Thyroid gland (tissue), 4 donors: Measurements from ENCODE around the gene GABRR1. TPM values are rescaled to one million over a fixed set of nuclear protein-coding genes. Genes with fewer than 3 reads are reported as not detected.

Experiments
- DNase-seq, 2 donors: peaks; one replicate each; pipeline ENCODE4 v3.0.0-alpha.2; 2019
- H3K27ac ChIP-seq, 3 donors: fragments of 200-600 bp; sonication (generic); 1 replicate in 2 of 3; 2 replicates in 1 of 3; pipeline ENCODE4 v1.5.1; 2016 to 2019; ENCODE audit warnings: mild to moderate bottlenecking in 1 of 3, moderate library complexity in 1 of 3
- H3K27me3 ChIP-seq: fragments of 200-600 bp; sonication (generic); one replicate; pipeline ENCODE4 v1.5.1; 2019
- H3K36me3 ChIP-seq, 2 donors: fragments of 200-600 bp; sonication (generic); one replicate each; pipeline ENCODE4 v1.5.1; 2016 to 2019
- H3K4me1 ChIP-seq, 2 donors: fragments of 200-600 bp; sonication (generic); one replicate each; pipeline ENCODE4 v1.5.1; 2017 to 2019
- H3K4me3 ChIP-seq, 3 donors: fragments of 200-600 bp; sonication (generic); replicated peaks in 1 of 3; 1 replicate in 2 of 3; 2 replicates in 1 of 3; pipeline ENCODE4 v1.5.1; 2016; ENCODE audit warnings: mild to moderate bottlenecking in 1 of 3
- H3K9me3 ChIP-seq: fragments of 200-600 bp; sonication (generic); one replicate; pipeline ENCODE4 v1.5.1; 2017
- CTCF ChIP-seq, 6 experiments: fragments of 200-600 bp in 3 of 6; fragments of 450-650 bp in 3 of 6; sonication (generic) in 3 of 6; IDR thresholded peaks; one replicate each; pipeline ENCODE4 v1.5.1; 2016 to 2019; ENCODE audit warnings: antibody characterized with exemption in 6 of 6, mild to moderate bottlenecking in 2 of 6, inconsistent platforms in 1 of 6, moderate library complexity in 1 of 6
- POLR2A ChIP-seq, 2 donors: fragments of 450-650 bp; IDR thresholded peaks; one replicate each; pipeline ENCODE4 v1.6.1; 2017; ENCODE audit warnings: antibody characterized with exemption in 2 of 2, mild to moderate bottlenecking in 2 of 2, moderate library complexity in 1 of 2
- WGBS, 2 donors: methylation state at CpG; one replicate each; pipeline ENCODE4 v1.1.5; 2017; 5-methylcytosine and 5-hydroxymethylcytosine counted together
- intact Hi-C: fragments of 100-400 bp; cut with DNase I; formaldehyde crosslinking; loops from one replicate; pipeline ENCODE4 v1.15.1; 2023
- total RNA-seq, 4 donors: library from RNA; depleted of rRNA; stranded (reverse); fragments of >200 nt; gene quantifications; one replicate each; pipeline ENCODE4 v1.2.3, GENCODE V29; 2016

The GABRR1 gene
- total RNA-seq, 4 donors from 2014 or later: not detected

GRCh38 chr6:89200706-89201215, 16.4 kb downstream of the GABRR1 start:
- WGBS, 2 donors: 92% methylated on average over 6 to 7 of the region's 7 CpGs
- Histone ChIP-seq H3K4me3 (no peak overlapping the region), H3K4me1 (no peaks in the 10 kb centered on the region), H3K27me3 (no peaks in the 10 kb centered on the region), H3K36me3 (no peaks in the 10 kb centered on the region), H3K27ac (no peak overlapping the region), H3K9me3 (no peaks in the 10 kb centered on the region)
- intact Hi-C loops: no loop called here
- TF ChIP-seq POLR2A (IDR thresholded peaks at IDR 0.05) (no peak), CTCF (IDR thresholded peaks at IDR 0.05) (no peak)
- no peak for DNase-seq

- no peaks in the 10 kb centered on the region for H3K9me3 ChIP-seq
- intact Hi-C loops: no loop called here
- TF ChIP-seq POLR2A (IDR thresholded peaks at IDR 0.05) (no peak), CTCF (IDR thresholded peaks at IDR 0.05) (no peak)
- H3K4me3 ChIP-seq: no peak overlapping the region
- H3K27me3 ChIP-seq: no peaks in the 10 kb centered on the region
- 92 to 98% methylated on average over 2 of the region's 2 CpGs for WGBS, 2 donors
- H3K4me1 ChIP-seq: no peaks in the 10 kb centered on the region
- H3K27ac ChIP-seq: no peak overlapping the region
- no peak for DNase-seq
- H3K36me3 ChIP-seq: no peaks in the 10 kb centered on the region
These were observed 17.6 kb downstream of the GABRR1 start for GRCh38 chr6:89199579-89199978.

GRCh38 chr6:89198235-89198634, 18.9 kb downstream of the GABRR1 start:
- no peaks in the 10 kb centered on the region for H3K4me1 ChIP-seq
- H3K36me3 ChIP-seq: no peaks in the 10 kb centered on the region
- peak in 1 of 2 donors; percentile 7 for DNase-seq
- intact Hi-C loops: no loop called here
- no peaks in the 10 kb centered on the region for H3K9me3 ChIP-seq
- TF ChIP-seq POLR2A (IDR thresholded peaks at IDR 0.05) (no peak), CTCF (IDR thresholded peaks at IDR 0.05) (no peak)
- H3K27me3 ChIP-seq: no peaks in the 10 kb centered on the region
- H3K4me3 ChIP-seq: no peak overlapping the region
- 74 to 77% methylated on average over 7 of the region's 7 CpGs for WGBS, 2 donors
- no peak overlapping the region for H3K27ac ChIP-seq

GRCh38 chr6:89197141-89197540, 20.0 kb downstream of the GABRR1 start:
- H3K27me3 ChIP-seq: no peaks in the 10 kb centered on the region
- 60 to 85% methylated on average over 4 of the region's 4 CpGs for whole genome bisulfite sequencing, 2 donors

GRCh38 chr6:89194559-89194958, 22.6 kb downstream of the GABRR1 start:
- TF ChIP-seq CTCF (IDR thresholded peaks at IDR 0.05) (no peak), POLR2A (IDR thresholded peaks at IDR 0.05) (no peak)
- 83 to 93% methylated on average over 1 of the region's 1 CpG for WGBS, 2 donors

More at GRCh38 chr6:89197141-89197540, 20.0 kb downstream of the GABRR1 start:
- Histone ChIP-seq H3K36me3 (no peaks in the 10 kb centered on the region), H3K4me1 (no peaks in the 10 kb centered on the region), H3K27ac (no peak overlapping the region), H3K9me3 (no peaks in the 10 kb centered on the region), H3K4me3 (no peak overlapping the region)
- no peak for DNase-seq
- no peak for TF ChIP-seq CTCF (IDR thresholded peaks at IDR 0.05)
- no peak for TF ChIP-seq POLR2A (IDR thresholded peaks at IDR 0.05)
- intact Hi-C loops: no loop called here

More at GRCh38 chr6:89194559-89194958, 22.6 kb downstream of the GABRR1 start:
- H3K27me3 ChIP-seq: no peaks in the 10 kb centered on the region
- no peak overlapping the region for H3K4me3 ChIP-seq
- H3K4me1 ChIP-seq: no peaks in the 10 kb centered on the region
- H3K9me3 ChIP-seq: no peaks in the 10 kb centered on the region
- H3K27ac ChIP-seq: no peak overlapping the region
- intact Hi-C loops: no loop called here
- no peak for DNase-seq
- H3K36me3 ChIP-seq: no peaks in the 10 kb centered on the region
